Measurements from ENCODE around the gene SEZ6L2.
"Not testable (repeated sequence)": the region's sequence is repeated elsewhere in the genome, so short reads cannot be mapped to it uniquely, and the experiment has no call there.

Gene SEZ6L2

GRCh38 chr16:29876594-29877249 lies 22.6 kb downstream of the SEZ6L2 start:
- TF ChIP-seq CTCF (conservative IDR thresholded peaks at IDR 0.05; ENCODE audit: low read depth): no peak
- CTCF ChIA-PET: interaction anchor here (0.6 kb wide), 1 partner anchor 111 kb away, joined by 3 read pairs; no protein-coding TSS in a partner anchor
- DNase-seq (ENCODE audit: low spot score): no peak
- POLR2A ChIA-PET (ENCODE audit: low non-redundant PET): no interaction called here
- no peak overlapping the region for H3K27ac ChIP-seq

GRCh38 chr16:29876217-29876593 lies 23.1 kb downstream of the SEZ6L2 start:
- ChIA-PET CTCF (interaction anchor here (0.6 to 0.7 kb wide), 2 partner anchors 9 to 110 kb away, joined by 3 to 9 read pairs; no protein-coding TSS in a partner anchor), POLR2A (ENCODE audit: low non-redundant PET) (no interaction called here)
- no peak overlapping the region for H3K27ac ChIP-seq
- TF ChIP-seq CTCF (conservative IDR thresholded peaks at IDR 0.05; ENCODE audit: low read depth): no peak
- DNase-seq (ENCODE audit: low spot score): no peak

- ChIA-PET CTCF (interaction anchor here (0.7 kb wide), 1 partner anchor 8 kb away, joined by 9 read pairs; no protein-coding TSS in a partner anchor), POLR2A (ENCODE audit: low non-redundant PET) (no interaction called here)
- no peak for DNase-seq (ENCODE audit: low spot score)
- no peak overlapping the region for H3K27ac ChIP-seq
- no peak for TF ChIP-seq CTCF (conservative IDR thresholded peaks at IDR 0.05; ENCODE audit: low read depth)
These were observed 24.1 kb downstream of the SEZ6L2 start for GRCh38 chr16:29875206-29875605.

GRCh38 chr16:29873319-29873718 lies 26.0 kb downstream of the SEZ6L2 start:
- ChIA-PET CTCF (no interaction called here), POLR2A (ENCODE audit: low non-redundant PET) (no interaction called here)
- no peak overlapping the region for H3K27ac ChIP-seq
- TF ChIP-seq CTCF (conservative IDR thresholded peaks at IDR 0.05; ENCODE audit: low read depth): no peak
- DNase-seq (ENCODE audit: low spot score): no peak

GRCh38 chr16:29871822-29872546 lies 27.4 kb downstream of the SEZ6L2 start:
- H3K27ac ChIP-seq: no peak overlapping the region
- ChIA-PET POLR2A (ENCODE audit: low non-redundant PET) (no interaction called here), CTCF (interaction anchor here (0.5 to 0.7 kb wide), 2 partner anchors 60 to 139 kb away, joined by 3 read pairs; no protein-coding TSS in a partner anchor)
- TF ChIP-seq CTCF (conservative IDR thresholded peaks at IDR 0.05; ENCODE audit: low read depth): no peak
- DNase-seq (ENCODE audit: low spot score): no peak

- H3K27ac ChIP-seq; CTCF ChIA-PET; POLR2A ChIA-PET (ENCODE audit: low non-redundant PET); DNase-seq (ENCODE audit: low spot score): not testable (repeated sequence)
These were observed 30.3 kb downstream of the SEZ6L2 start for GRCh38 chr16:29869067-29869466.

Measured in RWPE1 (cell line).